Cardiac muscle cell (in vitro differentiated cells and primary cell): ENCODE results near the gene GRM4. TPM values are rescaled to one million over a fixed set of nuclear protein-coding genes. Genes with fewer than 3 reads are reported as not detected.

Experiments
- DNase-seq, 2 donors: peaks; one replicate each; pipeline versions ENCODE4 v3.0.0 to v3.0.0-alpha.2; 2010 to 2017; ENCODE audit warnings: low read depth in 1 of 2, low spot score in 1 of 2
- H3K27ac ChIP-seq: fragments of 200-600 bp; sonication (generic); 2 replicates; pipeline ENCODE4 v1.5.1; 2016
- H3K27me3 ChIP-seq: fragments of 200-600 bp; sonication (generic); 2 replicates; pipeline ENCODE4 v1.6.0; 2016; ENCODE audit warnings: control low read depth
- H3K36me3 ChIP-seq: fragments of 200-600 bp; sonication (generic); 2 replicates; pipeline ENCODE4 v1.5.1; 2016; ENCODE audit warnings: control low read depth
- H3K4me1 ChIP-seq: fragments of 200-600 bp; sonication (generic); 2 replicates; pipeline ENCODE4 v1.8.1; 2017; ENCODE audit warnings: low read depth, mild to moderate bottlenecking, mixed run types
- H3K4me3 ChIP-seq: fragments of 200-600 bp; sonication (generic); 2 replicates; pipeline ENCODE4 v1.5.1; 2016; ENCODE audit warnings: mild to moderate bottlenecking
- H3K9me3 ChIP-seq: fragments of 200-600 bp; sonication (generic); 2 replicates; pipeline ENCODE4 v1.5.1; 2017; ENCODE audit warnings: low read depth, mild to moderate bottlenecking, control low read depth
- CTCF ChIP-seq: IDR thresholded peaks from 2 replicates; pipeline ENCODE4 v1.5.1; 2012; ENCODE audit warnings: low read depth, mild to moderate bottlenecking, low read length
- polyA plus RNA-seq: library from polyadenylated mRNA; unstranded; fragments of >200 nt; fragmentation: Nextera tagmentation; extraction: Ambion mirVana; gene quantifications from 2 replicates; pipeline ENCODE4 v1.2.1, GENCODE V29; 2016
- total RNA-seq: library from RNA; depleted of rRNA; stranded (reverse); fragments of >200 nt; gene quantifications from 2 replicates; pipeline ENCODE4 v1.2.3, GENCODE V29; 2016

Gene GRM4
- total and polyA plus RNA-seq, 2 experiments from 2014 or later, result 0.31 to 0.42 TPM

DNA sequence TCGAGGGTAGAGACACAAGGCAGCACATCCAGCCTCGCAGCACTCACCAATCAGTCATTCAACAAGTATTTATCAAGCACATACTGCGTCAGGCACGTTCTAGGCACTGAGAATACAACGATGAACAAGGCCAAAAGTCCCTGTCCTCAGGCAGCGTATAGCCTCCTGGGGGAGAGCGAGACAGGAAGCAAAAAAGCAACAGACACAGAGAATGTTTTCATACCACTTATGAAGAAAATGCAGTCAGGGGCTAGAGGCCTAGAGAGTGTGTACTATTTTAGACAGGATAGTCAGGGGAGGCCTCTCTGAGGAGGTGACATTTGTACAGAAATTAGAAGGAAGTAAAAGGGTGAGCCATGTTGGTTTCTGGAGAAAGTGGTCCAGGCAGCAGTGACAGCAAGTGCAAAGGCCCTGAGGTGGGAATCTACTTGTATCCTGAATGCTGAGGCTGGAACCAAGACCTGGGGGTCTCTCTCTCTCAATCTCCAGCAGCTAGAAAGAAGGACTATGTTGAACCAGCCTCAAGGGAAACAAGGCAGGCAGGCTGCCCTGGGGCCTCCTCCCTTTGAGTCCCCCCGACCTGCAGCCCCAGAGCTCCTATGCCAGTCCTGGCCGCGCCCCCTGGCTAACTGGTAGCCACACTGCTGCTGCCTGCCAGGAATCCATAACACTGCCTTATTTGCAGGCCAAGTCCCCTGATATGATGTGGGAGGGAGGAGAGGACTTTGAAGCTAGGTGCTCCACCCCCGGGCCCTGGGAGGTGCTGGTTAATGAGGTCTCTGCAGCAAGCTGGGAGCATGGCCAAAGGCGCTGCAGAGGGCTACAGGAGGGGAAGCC lies 151.2 kb downstream of the GRM4 start:
- no peak for DNase-seq
- H3K9me3 ChIP-seq, result no peaks in the 10 kb centered on the region
- H3K4me1 ChIP-seq, result no peaks in the 10 kb centered on the region
- H3K36me3 ChIP-seq, result no peaks in the 10 kb centered on the region
- TF ChIP-seq CTCF, result no peak
- H3K4me3 ChIP-seq, result no peak overlapping the region
- H3K27me3 ChIP-seq, result no peaks in the 10 kb centered on the region
- no peak overlapping the region for H3K27ac ChIP-seq

GRCh38 chr6:33993653-33994471 lies 152.0 kb downstream of the GRM4 start:
- Histone ChIP-seq H3K9me3 (no peaks in the 10 kb centered on the region), H3K4me1 (no peaks in the 10 kb centered on the region), H3K27me3 (no peaks in the 10 kb centered on the region), H3K27ac (no peak overlapping the region), H3K4me3 (no peak overlapping the region), H3K36me3 (no peaks in the 10 kb centered on the region)
- DNase-seq, result no peak
- no peak for TF ChIP-seq CTCF

DNA sequence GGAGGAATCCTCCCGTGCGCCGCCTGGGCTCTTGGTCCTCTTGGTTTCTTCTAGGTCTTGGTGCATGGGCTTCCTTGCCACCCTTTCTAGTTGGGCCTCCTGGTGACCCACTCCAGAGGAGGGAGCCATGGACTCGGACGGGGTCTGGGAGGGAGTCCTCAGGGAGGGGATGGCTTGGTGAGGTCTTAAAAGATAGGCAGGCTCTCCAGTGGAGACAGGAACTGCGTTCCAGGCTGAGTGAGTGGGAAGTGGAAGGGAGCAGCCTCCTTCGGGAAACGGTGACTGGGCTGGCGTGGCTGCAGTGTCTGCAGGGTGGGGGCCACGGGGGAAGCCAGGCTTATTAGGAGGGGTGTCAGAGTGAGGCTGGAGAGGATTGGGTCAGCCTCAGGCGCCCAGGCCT lies 152.8 kb downstream of the GRM4 start:
- no peak for TF ChIP-seq CTCF
- H3K9me3 ChIP-seq, result no peaks in the 10 kb centered on the region
- DNase-seq, result no peak
- peaks cover 5% of the 10 kb centered on the region for H3K4me1 ChIP-seq
- H3K4me3 ChIP-seq, result no peak overlapping the region
- no peak overlapping the region for H3K27ac ChIP-seq
- H3K36me3 ChIP-seq, result no peaks in the 10 kb centered on the region
- H3K27me3 ChIP-seq, result no peaks in the 10 kb centered on the region

DNA sequence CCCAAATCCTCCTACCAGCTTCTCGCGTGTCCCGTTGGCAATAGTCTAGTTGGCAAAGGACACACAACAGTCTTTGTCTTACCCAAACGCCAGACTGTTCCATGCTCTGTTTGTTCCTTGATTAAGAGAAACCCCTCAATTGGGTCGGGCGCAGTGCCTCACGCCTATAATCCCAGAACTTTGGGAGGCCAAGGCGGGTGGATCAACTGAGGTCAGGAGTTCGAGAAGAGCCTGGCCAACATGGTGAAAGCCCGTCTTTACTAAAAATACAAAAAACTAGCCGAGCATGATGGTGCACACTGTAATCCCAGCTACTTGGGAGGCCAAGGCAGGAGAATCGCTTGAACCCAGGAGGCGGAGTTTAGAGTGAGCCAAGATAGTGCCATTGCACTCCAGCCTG lies 153.7 kb downstream of the GRM4 start:
- Histone ChIP-seq H3K36me3 (no peaks in the 10 kb centered on the region), H3K4me3 (no peak overlapping the region), H3K4me1 (peaks cover 8% of the 10 kb centered on the region), H3K27ac (no peak overlapping the region), H3K27me3 (no peaks in the 10 kb centered on the region), H3K9me3 (no peaks in the 10 kb centered on the region)
- DNase-seq, result no peak
- no peak for TF ChIP-seq CTCF

DNA sequence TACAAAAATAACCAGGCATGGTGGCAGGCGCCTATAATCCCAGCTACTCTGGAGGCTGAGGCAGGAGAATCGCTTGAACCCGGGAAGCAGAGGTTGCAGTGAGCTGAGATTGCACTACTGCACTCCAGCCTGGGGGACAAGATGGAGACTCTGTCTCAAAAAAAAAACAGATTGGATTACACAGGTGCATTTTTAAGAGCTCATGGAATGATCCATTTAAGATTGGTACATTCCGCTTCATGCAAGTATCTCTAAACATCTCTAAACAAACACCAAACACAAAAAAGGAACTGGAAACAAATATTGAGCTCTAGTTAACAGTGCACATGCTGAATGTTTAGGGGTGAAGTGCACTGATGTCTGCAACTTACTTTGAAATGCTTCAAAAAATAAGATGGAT lies 154.3 kb downstream of the GRM4 start:
- H3K9me3 ChIP-seq, result no peaks in the 10 kb centered on the region
- no peak for TF ChIP-seq CTCF
- H3K27me3 ChIP-seq, result no peaks in the 10 kb centered on the region
- H3K4me1 ChIP-seq, result peaks cover 8% of the 10 kb centered on the region
- DNase-seq, result no peak
- no peak overlapping the region for H3K27ac ChIP-seq
- no peaks in the 10 kb centered on the region for H3K36me3 ChIP-seq
- H3K4me3 ChIP-seq, result no peak overlapping the region
